ENCODE data around the gene SETBP1. TPM values are rescaled to one million over a fixed set of nuclear protein-coding genes. Genes with fewer than 3 reads are reported as not detected.

Gene SETBP1
- total and polyA plus RNA-seq, 5 experiments from 2014 or later = 0.16 to 1.6 (median 1.6) TPM; not detected in 2

- H3K9me3 Mint-ChIP-seq = no peaks in the 10 kb centered on the region
- H3K4me3 Mint-ChIP-seq = no peak overlapping the region
- ATAC-seq (no peak), DNase-seq (no peak)
- H3K36me3 Mint-ChIP-seq = no peaks in the 10 kb centered on the region
- peaks cover 0 to 31% (median 7%) of the 10 kb centered on the region in 5 donors for H3K27me3 Mint-ChIP-seq
- POLR2A ChIA-PET = no interaction called here
- H3K4me1 Mint-ChIP-seq = peaks cover 0 to 20% (median 1%) of the 10 kb centered on the region in 4 donors
- H3K27ac Mint-ChIP-seq = no peak overlapping the region
Measured at GRCh38 chr18:44915661-44916060, 235.0 kb downstream of the SETBP1 start.

- H3K9me3 Mint-ChIP-seq = no peaks in the 10 kb centered on the region
- H3K4me3 Mint-ChIP-seq = no peak overlapping the region
- DNase-seq (no peak), ATAC-seq (no peak)
- no peak overlapping the region for H3K27ac Mint-ChIP-seq
- H3K27me3 Mint-ChIP-seq = peaks cover 0 to 25% (median 6%) of the 10 kb centered on the region in 5 donors
- POLR2A ChIA-PET = no interaction called here
- no peaks in the 10 kb centered on the region for H3K36me3 Mint-ChIP-seq
- H3K4me1 Mint-ChIP-seq = peaks cover 0 to 15% (median 0%) of the 10 kb centered on the region in 4 donors
Measured at GRCh38 chr18:44916429-44917207, 235.9 kb downstream of the SETBP1 start.

- DNase-seq (no peak), ATAC-seq (no peak)
- no peaks in the 10 kb centered on the region for H3K9me3 Mint-ChIP-seq
- H3K27ac Mint-ChIP-seq = no peak overlapping the region
- H3K4me1 Mint-ChIP-seq = peaks cover 0 to 9% (median 0%) of the 10 kb centered on the region in 4 donors
- H3K27me3 Mint-ChIP-seq = peaks cover 0 to 24% (median 6%) of the 10 kb centered on the region in 5 donors
- H3K4me3 Mint-ChIP-seq = no peak overlapping the region
- POLR2A ChIA-PET = no interaction called here
- H3K36me3 Mint-ChIP-seq = no peaks in the 10 kb centered on the region
Measured at GRCh38 chr18:44917216-44918141, 236.8 kb downstream of the SETBP1 start.

GRCh38 chr18:44918142-44918476 is 237.4 kb downstream of the SETBP1 start:
- Mint-ChIP-seq H3K4me1 (peaks cover 0 to 3% (median 0%) of the 10 kb centered on the region in 4 donors), H3K27me3 (peaks cover 0 to 18% (median 6%) of the 10 kb centered on the region in 5 donors), H3K9me3 (peaks cover 0 to 2% (median 0%) of the 10 kb centered on the region in 9 donors), H3K27ac (peak overlapping the region in 1 of 10 donors; percentile 18), H3K4me3 (no peak overlapping the region), H3K36me3 (no peaks in the 10 kb centered on the region)
- ATAC-seq (no peak), DNase-seq (no peak)
- POLR2A ChIA-PET = no interaction called here

GRCh38 chr18:44920441-44920840 is 239.8 kb downstream of the SETBP1 start:
- no peak overlapping the region for H3K27ac Mint-ChIP-seq
- no peak for ATAC-seq
- H3K36me3 Mint-ChIP-seq = no peaks in the 10 kb centered on the region
- H3K27me3 Mint-ChIP-seq = peaks cover 0 to 9% (median 0%) of the 10 kb centered on the region in 5 donors
- peaks cover 0 to 2% (median 0%) of the 10 kb centered on the region in 9 donors for H3K9me3 Mint-ChIP-seq
- H3K4me3 Mint-ChIP-seq = no peak overlapping the region
- POLR2A ChIA-PET = no interaction called here
- H3K4me1 Mint-ChIP-seq = peaks cover 0 to 3% (median 0%) of the 10 kb centered on the region in 4 donors
- no peak for DNase-seq

- Mint-ChIP-seq H3K27ac (no peak overlapping the region), H3K4me1 (peaks cover 0 to 3% (median 0%) of the 10 kb centered on the region in 4 donors), H3K27me3 (peaks cover 0 to 4% (median 0%) of the 10 kb centered on the region in 5 donors), H3K36me3 (no peaks in the 10 kb centered on the region), H3K4me3 (no peak overlapping the region), H3K9me3 (peaks cover 0 to 2% (median 0%) of the 10 kb centered on the region in 9 donors)
- no peak for ATAC-seq
- DNase-seq = no peak
- POLR2A ChIA-PET = no interaction called here
Measured at GRCh38 chr18:44921974-44922373, 241.3 kb downstream of the SETBP1 start.

- H3K27ac Mint-ChIP-seq = no peak overlapping the region
- H3K36me3 Mint-ChIP-seq = no peaks in the 10 kb centered on the region
- peaks cover 0 to 4% (median 0%) of the 10 kb centered on the region in 5 donors for H3K27me3 Mint-ChIP-seq
Measured at GRCh38 chr18:44922968-44923367, 242.3 kb downstream of the SETBP1 start.

GRCh38 chr18:44924785-44925499 is 244.3 kb downstream of the SETBP1 start:
- Mint-ChIP-seq H3K9me3 (peaks cover 0 to 2% (median 0%) of the 10 kb centered on the region in 9 donors), H3K4me1 (peaks cover 0 to 3% (median 0%) of the 10 kb centered on the region in 4 donors), H3K36me3 (no peaks in the 10 kb centered on the region), H3K27ac (no peak overlapping the region), H3K27me3 (peaks cover 0 to 4% (median 0%) of the 10 kb centered on the region in 5 donors), H3K4me3 (no peak overlapping the region)
- POLR2A ChIA-PET = no interaction called here
- ATAC-seq (no peak), DNase-seq (no peak)

More at GRCh38 chr18:44922968-44923367, 242.3 kb downstream of the SETBP1 start:
- POLR2A ChIA-PET = no interaction called here
- H3K9me3 Mint-ChIP-seq = peaks cover 0 to 2% (median 0%) of the 10 kb centered on the region in 9 donors
- H3K4me1 Mint-ChIP-seq = peaks cover 0 to 3% (median 0%) of the 10 kb centered on the region in 4 donors
- ATAC-seq (no peak), DNase-seq (no peak)
- no peak overlapping the region for H3K4me3 Mint-ChIP-seq

- H3K36me3 Mint-ChIP-seq = peaks cover 0 to 6% (median under 1%) of the 10 kb centered on the region in 3 donors
- H3K9me3 Mint-ChIP-seq = peaks cover 0 to 18% (median 9%) of the 10 kb centered on the region in 9 donors
- peaks cover 0 to 5% (median 0%) of the 10 kb centered on the region in 5 donors for H3K27me3 Mint-ChIP-seq
- no peaks in the 10 kb centered on the region for H3K4me1 Mint-ChIP-seq
- POLR2A ChIA-PET = interaction anchor here (0.6 kb wide), 1 partner anchor 8 kb away, joined by 5 read pairs; no protein-coding TSS in a partner anchor
- no peak overlapping the region for H3K27ac Mint-ChIP-seq
- no peak overlapping the region for H3K4me3 Mint-ChIP-seq
- ATAC-seq (no peak), DNase-seq (no peak)
Measured at GRCh38 chr18:44927127-44927849, 246.6 kb downstream of the SETBP1 start.

GRCh38 chr18:44934901-44935300 is 254.2 kb downstream of the SETBP1 start:
- H3K4me1 Mint-ChIP-seq = peaks cover 0 to 6% (median 0%) of the 10 kb centered on the region in 4 donors
- H3K27ac Mint-ChIP-seq = no peak overlapping the region
- peaks cover 3 to 17% (median 6%) of the 10 kb centered on the region in 5 donors for H3K27me3 Mint-ChIP-seq
- no peak overlapping the region for H3K4me3 Mint-ChIP-seq
- H3K36me3 Mint-ChIP-seq = peaks cover 0 to 7% (median 6%) of the 10 kb centered on the region in 3 donors
- POLR2A ChIA-PET = no interaction called here
- DNase-seq = no peak
- ATAC-seq = no peak
- peaks cover 0 to 37% (median 12%) of the 10 kb centered on the region in 9 donors for H3K9me3 Mint-ChIP-seq

GRCh38 chr18:44935455-44935854 is 254.8 kb downstream of the SETBP1 start:
- Mint-ChIP-seq H3K4me3 (no peak overlapping the region), H3K27ac (no peak overlapping the region), H3K9me3 (peaks cover 0 to 37% (median 12%) of the 10 kb centered on the region in 9 donors)

More at GRCh38 chr18:44935455-44935854, 254.8 kb downstream of the SETBP1 start:
- peaks cover 0 to 7% (median 6%) of the 10 kb centered on the region in 3 donors for H3K36me3 Mint-ChIP-seq
- ATAC-seq (no peak), DNase-seq (no peak)
- H3K27me3 Mint-ChIP-seq = peaks cover 3 to 17% (median 6%) of the 10 kb centered on the region in 5 donors
- peaks cover 0 to 6% (median 0%) of the 10 kb centered on the region in 4 donors for H3K4me1 Mint-ChIP-seq
- POLR2A ChIA-PET = no interaction called here
